Activated CD8-positive, alpha-beta memory T cell treated with anti-CD3 and anti-CD28 coated beads for 36 hours (primary cell): ENCODE data around the gene PDGFC. TPM values are rescaled to one million over a fixed set of nuclear protein-coding genes. Genes with fewer than 3 reads are reported as not detected.

Experiments used
- CTCF ChIA-PET: fragments of 350-600 bp; sonication (Branson Sonifier 250); formaldehyde crosslinking; loops from one replicate; lab custom pipeline; 2021; ENCODE audit warnings: antibody characterized with exemption; lab: Charles Lee
- POLR2A ChIA-PET: fragments of 350-600 bp; sonication (Branson Sonifier 250); formaldehyde crosslinking; loops from one replicate; lab custom pipeline; 2021; ENCODE audit warnings: antibody characterized with exemption; lab: Charles Lee
- total RNA-seq, 2 experiments: library from RNA; stranded (reverse); gene quantifications; one replicate each; pipeline ENCODE4 v1.2.3, GENCODE V29; 2021

The PDGFC gene
- total RNA-seq, 2 experiments from 2014 or later: not detected

DNA sequence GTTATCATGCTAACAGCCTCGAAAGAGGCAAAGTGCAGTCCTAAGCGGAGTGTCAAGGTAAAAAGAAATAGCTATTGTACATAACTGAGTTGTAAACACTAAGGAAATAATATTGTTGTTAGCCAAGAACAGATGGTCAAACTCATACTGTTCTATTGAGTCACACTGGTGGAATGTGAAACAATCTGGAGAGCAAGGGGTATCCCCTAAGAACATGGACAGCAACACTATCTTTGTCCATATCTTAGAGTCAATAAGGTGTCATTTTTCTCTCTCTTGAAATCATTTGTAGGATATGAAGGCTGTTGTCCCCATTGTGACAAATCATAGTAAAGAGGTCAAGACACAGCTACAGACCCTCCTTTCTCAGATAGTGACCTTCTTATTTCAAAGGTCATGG, 4.5 kb upstream of the PDGFC start:
- CTCF ChIA-PET: no interaction called here
- POLR2A ChIA-PET: no interaction called here

DNA sequence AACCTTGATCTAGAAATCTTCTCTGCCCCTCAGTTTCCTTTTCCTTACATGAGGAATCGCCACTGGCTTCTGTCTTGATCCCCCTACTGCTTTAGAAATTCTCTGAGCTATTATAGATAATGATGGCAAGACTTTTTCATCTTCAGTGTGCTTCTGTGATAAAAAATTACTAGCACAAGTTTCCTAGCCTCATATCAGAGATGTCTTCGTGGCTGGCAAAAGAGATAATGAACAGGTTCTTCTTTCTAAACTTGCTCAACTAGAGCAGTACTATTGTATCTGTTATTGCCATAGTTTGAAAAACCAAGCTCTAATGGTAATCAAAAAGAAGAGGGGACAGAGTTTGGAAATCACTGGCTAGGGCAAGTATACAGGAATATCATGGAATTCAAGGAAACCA, 4.1 kb upstream of the PDGFC start:
- POLR2A ChIA-PET: no interaction called here
- CTCF ChIA-PET: no interaction called here

- ChIA-PET POLR2A (no interaction called here), CTCF (no interaction called here)
Observed at GRCh38 chr4:156974264-156974663, 2.7 kb upstream of the PDGFC start.

GRCh38 chr4:156972379-156973015, 898 bp upstream of the PDGFC start:
- POLR2A ChIA-PET: no interaction called here
- CTCF ChIA-PET: no interaction called here

DNA sequence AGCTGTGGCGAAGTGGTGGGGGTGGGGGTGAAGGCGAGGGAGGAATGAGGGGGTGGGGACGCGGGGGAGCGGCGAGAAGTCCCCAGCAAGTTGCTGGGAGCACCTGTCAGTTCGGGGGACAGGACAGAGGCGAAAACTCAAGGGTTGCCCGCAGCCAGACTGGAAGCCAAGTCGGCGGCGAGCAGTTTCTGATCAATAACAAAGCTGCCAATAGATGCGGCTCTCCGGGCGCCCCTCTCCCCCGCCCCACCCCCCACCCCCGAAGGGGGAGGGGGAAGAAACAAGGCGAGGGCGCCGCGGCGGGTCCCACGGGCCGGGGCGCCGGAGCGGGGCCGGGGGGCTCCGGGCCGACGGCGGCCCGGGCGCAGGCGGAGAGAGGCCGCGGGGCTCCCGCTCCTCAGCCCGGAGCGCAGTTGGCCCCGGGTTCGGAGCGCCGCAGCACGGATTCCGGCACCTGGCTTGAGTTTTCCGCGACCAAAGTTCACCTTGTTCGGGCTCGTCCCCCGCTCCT, 379 bp downstream of the PDGFC start:
- ChIA-PET POLR2A (no interaction called here), CTCF (no interaction called here)

DNA sequence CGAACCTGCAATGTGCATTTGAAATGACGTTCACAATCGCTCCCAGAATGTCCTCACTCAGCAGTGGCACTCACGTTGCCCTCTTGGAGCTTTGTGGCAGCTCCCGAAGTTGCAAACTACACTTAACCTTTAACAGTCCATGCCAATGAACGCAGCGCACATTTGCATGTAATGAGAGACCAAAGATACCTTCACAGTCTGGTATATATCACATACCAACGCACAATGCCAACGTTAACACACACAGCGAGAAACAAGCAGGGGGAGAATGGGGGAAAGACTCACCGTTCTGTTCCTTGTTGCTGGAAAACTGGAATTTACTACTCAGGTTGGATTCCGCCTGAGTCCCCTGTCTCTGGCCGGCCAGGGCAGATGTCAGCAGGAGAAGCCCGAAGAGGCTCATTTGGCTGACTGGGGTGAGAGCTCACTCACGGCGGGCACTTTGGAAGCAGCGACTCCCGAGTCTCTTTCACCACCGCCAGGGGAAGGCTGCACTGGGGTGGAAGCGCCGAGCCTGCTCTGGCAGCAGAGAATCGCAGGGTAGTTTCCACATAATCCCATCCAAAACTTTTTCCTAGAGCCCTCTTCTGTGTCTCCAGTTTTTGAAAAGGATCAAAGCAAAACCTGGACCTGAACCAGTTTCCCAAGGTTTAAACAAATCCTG, 966 bp downstream of the PDGFC start:
- ChIA-PET CTCF (no interaction called here), POLR2A (no interaction called here)

DNA sequence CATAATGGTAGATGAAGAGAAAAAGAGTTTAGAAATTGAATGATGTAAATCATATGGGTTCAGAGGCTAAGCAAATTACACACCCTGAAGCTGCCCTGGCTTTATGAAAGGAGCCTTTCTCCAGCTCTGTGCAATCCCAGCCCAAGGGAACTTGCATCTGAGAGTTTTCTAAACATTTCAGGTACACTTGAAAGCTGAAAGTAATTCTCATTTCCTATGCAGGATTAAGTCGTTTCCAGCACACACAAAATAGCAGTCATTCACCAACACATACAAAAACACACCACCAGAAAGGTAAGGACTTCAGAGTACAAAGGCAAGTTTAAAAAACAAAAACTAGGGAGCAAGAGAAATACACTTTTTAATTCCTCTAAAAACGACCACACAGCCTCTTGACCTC, 1.7 kb downstream of the PDGFC start:
- CTCF ChIA-PET: no interaction called here

DNA sequence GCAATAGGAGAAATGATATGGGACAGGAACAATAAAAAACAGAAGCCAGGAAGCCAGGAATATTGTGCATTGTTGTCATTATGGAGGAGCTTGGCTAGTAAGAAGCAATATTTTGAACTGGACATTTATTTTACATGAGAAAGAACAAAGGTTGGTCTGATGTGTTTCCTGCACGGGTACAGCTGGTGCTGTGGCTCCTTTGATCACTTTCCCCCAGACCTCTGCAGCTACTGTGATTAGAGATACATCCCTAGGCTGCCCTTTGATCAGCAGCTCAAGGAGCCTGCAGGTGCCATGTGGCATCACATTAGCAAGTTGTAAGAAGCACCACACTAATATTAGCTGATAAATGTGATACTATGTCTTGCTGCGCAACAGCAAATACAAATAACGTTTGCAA, 2.5 kb downstream of the PDGFC start:
- CTCF ChIA-PET: no interaction called here
- POLR2A ChIA-PET: no interaction called here

More for the DNA sequence above, 1.7 kb downstream of the PDGFC start:
- POLR2A ChIA-PET: no interaction called here

- CTCF ChIA-PET: no interaction called here
- POLR2A ChIA-PET: no interaction called here
Observed at GRCh38 chr4:156968479-156968984, 3.1 kb downstream of the PDGFC start.

DNA sequence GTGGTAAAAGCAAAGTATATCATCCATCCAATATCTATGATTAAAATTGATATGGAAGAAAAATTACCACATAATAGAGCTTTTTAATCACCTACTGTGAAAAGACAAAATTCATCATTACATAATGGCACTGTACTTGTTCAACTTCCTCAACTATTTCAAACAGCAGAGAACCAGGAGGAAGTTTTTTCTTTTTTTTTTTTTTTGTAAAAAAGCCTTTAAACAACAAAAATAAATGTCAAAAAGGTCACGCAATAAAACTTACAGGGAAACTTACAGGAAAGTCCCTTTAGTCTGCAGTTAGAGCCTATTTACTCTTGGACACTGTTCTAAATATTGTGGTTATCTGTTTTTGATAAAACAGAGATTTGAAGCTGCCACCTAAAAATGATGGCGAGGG, 4.8 kb downstream of the PDGFC start:
- CTCF ChIA-PET: no interaction called here

DNA sequence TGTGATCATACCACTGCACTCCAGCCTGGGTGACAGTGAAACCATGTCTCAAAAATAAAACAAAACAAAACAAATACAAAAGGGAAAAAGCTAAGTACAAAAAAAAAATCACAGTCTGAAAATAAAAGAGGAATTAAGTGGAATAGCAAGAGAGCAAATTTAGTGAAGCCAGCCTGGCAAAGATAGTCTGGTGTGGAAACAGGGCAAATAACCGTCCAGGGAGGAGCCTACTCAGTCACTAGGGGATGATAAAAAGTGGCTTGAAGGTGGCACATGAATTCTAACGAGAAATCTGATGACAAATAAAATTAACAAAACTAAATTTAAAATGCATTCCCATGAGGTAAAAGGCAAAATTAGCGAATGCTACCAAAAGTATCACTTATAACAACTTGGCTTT, 8.2 kb downstream of the PDGFC start:
- POLR2A ChIA-PET: no interaction called here
- CTCF ChIA-PET: no interaction called here

More for the DNA sequence above, 4.8 kb downstream of the PDGFC start:
- POLR2A ChIA-PET: no interaction called here

DNA sequence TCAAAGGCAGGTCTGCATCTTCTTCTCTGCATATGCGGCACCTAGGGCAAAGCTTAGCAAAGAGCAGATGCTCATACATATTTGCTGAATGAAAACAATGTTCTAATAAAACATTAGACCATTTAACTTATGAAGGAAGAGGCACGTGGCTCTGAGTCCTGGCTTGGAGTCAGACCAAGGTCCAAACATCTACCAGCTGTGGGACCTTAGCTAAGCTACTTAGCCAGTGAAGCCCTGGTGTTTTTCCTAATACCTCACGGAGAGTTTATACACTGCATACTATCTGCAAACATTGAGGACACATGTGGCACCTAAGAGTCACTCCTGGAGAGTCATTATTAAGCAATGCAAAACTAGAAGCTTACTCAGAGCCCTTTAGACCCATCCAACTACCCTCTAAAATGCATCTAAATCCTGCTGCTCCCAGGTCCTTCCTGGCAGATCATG, 9.0 kb downstream of the PDGFC start:
- ChIA-PET POLR2A (no interaction called here), CTCF (no interaction called here)

DNA sequence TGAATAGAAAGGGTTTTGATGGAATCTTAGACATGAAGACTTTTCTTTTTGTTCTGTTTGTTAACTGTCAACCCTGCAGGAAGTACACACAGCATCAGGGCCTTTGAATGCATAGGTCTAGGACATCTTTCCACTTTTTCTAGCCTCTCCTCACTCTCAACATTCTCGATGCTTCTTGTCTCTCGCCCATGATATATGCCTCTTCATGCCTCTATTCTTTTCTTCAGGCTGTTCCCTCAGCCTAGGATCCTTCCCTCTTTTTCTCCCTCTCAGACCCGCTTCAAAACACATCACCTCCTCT, 9.6 kb downstream of the PDGFC start:
- POLR2A ChIA-PET: no interaction called here
- CTCF ChIA-PET: no interaction called here

DNA sequence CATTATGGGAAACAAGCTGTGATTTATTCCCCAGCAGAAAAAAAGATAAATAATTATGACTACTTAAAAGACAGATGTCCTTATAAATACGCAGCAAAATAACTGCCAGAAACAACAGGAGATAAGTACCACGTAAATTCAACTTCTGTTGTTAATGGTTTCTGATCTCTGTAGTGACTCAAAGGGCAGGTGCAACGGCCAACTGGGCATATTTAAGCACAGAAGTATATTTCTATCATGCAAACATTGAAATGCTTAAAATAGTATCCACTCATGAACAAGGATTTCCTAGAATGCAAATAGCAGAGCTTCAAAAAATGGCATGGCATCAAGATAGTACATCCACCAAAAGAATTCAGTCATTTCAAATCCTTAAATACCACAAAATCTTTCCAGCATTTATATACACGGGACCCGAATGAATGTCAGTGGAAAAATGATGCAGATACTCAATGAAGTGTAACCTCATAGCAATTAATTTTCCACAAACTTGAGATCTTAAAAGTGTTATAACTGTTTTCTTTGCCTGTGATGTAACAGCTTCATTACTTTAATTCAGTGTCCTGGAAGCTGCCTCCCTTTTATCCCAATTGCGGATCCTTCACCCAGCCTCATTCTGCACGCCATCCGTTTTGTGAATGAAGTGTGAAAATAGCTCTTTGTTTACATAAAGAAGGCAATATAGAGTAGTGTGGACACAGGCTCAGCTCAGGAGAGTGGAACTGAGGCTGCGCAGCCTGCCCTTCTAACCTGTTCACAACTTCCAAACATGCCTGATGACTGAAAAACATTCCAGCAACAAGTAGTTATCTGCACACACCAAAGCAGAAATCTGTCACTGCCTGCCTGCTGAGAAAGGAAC, 10.2 kb downstream of the PDGFC start:
- ChIA-PET POLR2A (no interaction called here), CTCF (no interaction called here)

DNA sequence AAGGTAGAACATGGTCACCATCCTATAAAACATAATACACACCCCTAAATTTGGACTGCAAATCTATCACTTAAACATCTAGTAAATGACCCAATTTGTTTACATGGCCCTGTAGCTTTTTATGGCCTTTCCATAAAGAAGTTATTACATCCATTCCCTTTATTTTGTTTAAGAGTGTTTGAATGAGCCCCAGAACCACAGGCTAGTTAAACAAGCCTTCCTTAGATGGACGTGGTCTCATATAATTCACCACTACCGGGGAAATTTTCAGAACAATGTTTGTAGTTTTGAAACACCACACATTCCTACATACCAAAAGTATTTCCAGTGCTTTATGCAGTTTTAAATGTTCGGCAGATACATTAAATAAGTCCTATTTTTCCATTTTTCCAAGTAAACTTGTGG, 12.3 kb downstream of the PDGFC start:
- ChIA-PET POLR2A (no interaction called here), CTCF (no interaction called here)

- POLR2A ChIA-PET: no interaction called here
Observed at GRCh38 chr4:156958276-156959074, 13.1 kb downstream of the PDGFC start.

DNA sequence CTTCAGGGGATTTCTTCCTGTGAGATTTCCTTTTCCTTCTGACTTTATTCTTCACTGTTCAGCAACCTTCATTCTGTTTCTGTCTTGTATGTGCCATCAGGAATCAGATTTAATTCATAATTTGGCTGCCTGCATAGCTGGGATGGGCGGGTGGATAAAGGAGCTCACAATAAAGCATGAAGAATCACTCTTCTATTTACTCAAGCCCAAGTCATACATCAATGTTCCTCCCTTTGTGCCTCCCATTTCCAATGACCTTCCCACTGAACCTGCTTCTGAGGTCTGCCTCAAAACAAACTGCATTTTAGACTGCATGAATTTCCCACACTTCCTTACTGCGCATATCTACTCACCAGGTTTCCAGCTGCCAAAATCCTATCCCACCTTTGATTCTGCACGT, 14.0 kb downstream of the PDGFC start:
- ChIA-PET CTCF (no interaction called here), POLR2A (no interaction called here)

More at GRCh38 chr4:156958276-156959074, 13.1 kb downstream of the PDGFC start:
- CTCF ChIA-PET: no interaction called here

- ChIA-PET POLR2A (no interaction called here), CTCF (no interaction called here)
Observed at GRCh38 chr4:156956826-156957368, 14.7 kb downstream of the PDGFC start.

DNA sequence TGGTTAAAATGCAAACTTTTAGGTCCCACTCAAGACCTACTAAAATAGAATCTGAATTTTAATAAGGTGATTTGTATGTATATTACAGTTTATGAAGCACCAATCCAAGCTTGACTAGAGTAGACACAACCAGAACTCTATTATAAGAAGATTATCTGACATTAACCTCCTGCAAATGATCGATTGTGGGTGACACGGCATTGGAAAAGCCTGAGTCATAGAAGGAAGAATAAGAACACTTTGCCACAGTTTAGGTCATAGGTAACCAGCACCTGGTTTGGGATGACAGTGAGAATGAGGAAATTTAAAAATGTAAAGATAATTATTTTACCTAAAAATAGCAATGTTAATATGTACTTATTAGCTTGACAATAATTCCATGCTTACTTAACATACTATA, 15.2 kb downstream of the PDGFC start:
- ChIA-PET CTCF (no interaction called here), POLR2A (no interaction called here)
